Measurements from ENCODE around the gene PLSCR1. TPM values are rescaled to one million over a fixed set of nuclear protein-coding genes. Genes with fewer than 3 reads are reported as not detected.

Gene PLSCR1
- total RNA-seq, 2 donors from 2014 or later = 35.0 to 90.1 TPM

DNA sequence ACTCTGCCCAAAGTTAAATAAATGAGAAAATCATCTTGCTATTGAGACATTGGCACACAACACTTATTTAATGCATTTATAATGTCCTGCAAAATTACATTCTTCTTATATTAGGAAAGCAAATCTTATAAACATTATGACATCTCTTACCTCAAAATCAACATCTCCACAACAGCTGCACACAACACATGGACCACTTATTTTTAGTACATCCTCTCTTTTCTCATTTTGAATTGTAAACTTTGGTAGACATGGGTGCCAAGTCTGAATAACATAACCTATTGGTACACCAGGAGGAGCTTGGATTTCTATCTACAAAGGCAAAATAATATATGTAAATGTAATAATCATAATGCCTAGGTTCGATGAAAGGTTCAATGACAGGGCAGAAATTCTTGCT lies 23.0 kb downstream of the PLSCR1 start:
- WGBS = 95% methylated on average over 1 of the region's 1 CpG
- no peak overlapping the region for H3K4me3 ChIP-seq
- TF ChIP-seq POLR2A (IDR thresholded peaks at IDR 0.05) (no peak), POLR2AphosphoS5 (IDR thresholded peaks at IDR 0.05) (no peak)
- TF ChIP-seq, protein P1, sequence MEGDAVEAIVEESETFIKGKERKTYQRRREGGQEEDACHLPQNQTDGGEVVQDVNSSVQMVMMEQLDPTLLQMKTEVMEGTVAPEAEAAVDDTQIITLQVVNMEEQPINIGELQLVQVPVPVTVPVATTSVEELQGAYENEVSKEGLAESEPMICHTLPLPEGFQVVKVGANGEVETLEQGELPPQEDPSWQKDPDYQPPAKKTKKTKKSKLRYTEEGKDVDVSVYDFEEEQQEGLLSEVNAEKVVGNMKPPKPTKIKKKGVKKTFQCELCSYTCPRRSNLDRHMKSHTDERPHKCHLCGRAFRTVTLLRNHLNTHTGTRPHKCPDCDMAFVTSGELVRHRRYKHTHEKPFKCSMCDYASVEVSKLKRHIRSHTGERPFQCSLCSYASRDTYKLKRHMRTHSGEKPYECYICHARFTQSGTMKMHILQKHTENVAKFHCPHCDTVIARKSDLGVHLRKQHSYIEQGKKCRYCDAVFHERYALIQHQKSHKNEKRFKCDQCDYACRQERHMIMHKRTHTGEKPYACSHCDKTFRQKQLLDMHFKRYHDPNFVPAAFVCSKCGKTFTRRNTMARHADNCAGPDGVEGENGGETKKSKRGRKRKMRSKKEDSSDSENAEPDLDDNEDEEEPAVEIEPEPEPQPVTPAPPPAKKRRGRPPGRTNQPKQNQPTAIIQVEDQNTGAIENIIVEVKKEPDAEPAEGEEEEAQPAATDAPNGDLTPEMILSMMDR (IDR thresholded peaks at IDR 0.05) = no peak
- H3K27me3 ChIP-seq (replicated peaks; ENCODE audit: insufficient read depth) = no peaks in the 10 kb centered on the region
- no peak for DNase-seq (ENCODE audit: low spot score)
- H3K36me3 ChIP-seq = no peaks in the 10 kb centered on the region
- no peaks in the 10 kb centered on the region for H3K9me3 ChIP-seq
- H3K27ac ChIP-seq = no peak overlapping the region
- no peaks in the 10 kb centered on the region for H3K4me1 ChIP-seq (replicated peaks)
- intact Hi-C loops (cut with DNase I) = no loop called here

DNA sequence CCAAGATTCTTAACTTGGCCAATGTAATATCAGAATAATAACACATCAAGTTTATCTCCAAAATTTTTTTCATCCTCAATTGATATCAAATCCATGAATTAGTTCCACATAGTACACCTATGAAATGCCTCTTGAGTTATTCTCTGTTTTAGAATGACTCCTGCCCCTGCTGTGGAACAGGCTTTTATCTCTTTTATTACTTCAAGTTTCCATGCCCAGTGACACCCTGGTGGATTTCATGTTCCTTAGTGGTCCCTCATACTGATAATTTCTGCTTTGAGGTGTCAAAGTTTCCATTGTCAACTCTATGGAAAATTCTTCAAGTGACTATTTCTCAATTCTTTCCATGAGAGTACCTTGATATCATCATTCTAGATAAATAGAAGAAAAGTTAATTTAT lies 24.6 kb downstream of the PLSCR1 start:
- Histone ChIP-seq H3K27me3 (replicated peaks; ENCODE audit: insufficient read depth) (no peaks in the 10 kb centered on the region), H3K27ac (no peak overlapping the region), H3K4me3 (no peak overlapping the region), H3K36me3 (no peaks in the 10 kb centered on the region), H3K9me3 (no peaks in the 10 kb centered on the region), H3K4me1 (replicated peaks) (no peaks in the 10 kb centered on the region)
- intact Hi-C loops (cut with DNase I) = no loop called here
- no peak for DNase-seq (ENCODE audit: low spot score)
- TF ChIP-seq POLR2A (IDR thresholded peaks at IDR 0.05) (no peak), POLR2AphosphoS5 (IDR thresholded peaks at IDR 0.05) (no peak)
- TF ChIP-seq, protein P1 (IDR thresholded peaks at IDR 0.05) = no peak

DNA sequence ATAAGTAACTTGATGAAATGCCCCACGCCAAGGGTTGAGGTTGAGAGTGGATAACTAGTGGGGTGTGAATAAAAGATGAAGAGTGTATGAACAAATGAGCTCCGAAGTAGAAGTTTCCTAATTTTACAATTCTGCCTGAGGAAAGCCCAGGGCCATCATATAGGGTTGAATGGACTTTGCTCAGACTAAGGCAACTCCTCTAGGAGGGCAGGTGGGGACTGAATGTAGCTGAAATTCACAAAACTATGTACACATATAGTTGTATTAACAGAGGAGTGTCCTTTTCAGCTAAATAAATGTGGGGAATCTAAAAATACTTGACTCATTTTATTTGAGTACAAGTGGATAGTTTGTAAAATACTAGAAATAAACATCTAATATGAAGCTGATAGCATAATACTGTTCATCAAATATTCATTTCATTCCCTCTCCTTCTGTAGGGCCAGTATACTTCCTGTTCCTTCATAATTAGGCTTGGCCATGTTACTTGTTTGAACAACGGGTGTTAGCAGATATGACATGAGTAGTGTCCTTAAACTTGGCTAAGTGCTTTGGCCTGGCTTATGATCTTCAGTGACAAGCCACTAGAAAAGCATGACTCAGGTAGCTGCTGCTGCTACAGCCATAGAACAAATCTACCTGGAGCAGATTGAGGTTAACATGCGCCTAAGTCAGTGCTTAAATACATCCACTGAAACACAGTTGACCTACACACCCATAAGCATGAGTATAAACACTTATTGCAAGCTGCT lies 26.5 kb downstream of the PLSCR1 start:
- H3K4me1 ChIP-seq (replicated peaks) = no peaks in the 10 kb centered on the region
- intact Hi-C loops (cut with DNase I) = no loop called here
- no peaks in the 10 kb centered on the region for H3K27me3 ChIP-seq (replicated peaks; ENCODE audit: insufficient read depth)
- H3K4me3 ChIP-seq = no peak overlapping the region
- no peaks in the 10 kb centered on the region for H3K36me3 ChIP-seq
- no peak for DNase-seq (ENCODE audit: low spot score)
- no peaks in the 10 kb centered on the region for H3K9me3 ChIP-seq
- WGBS = 70% methylated on average over 4 of the region's 4 CpGs
- no peak overlapping the region for H3K27ac ChIP-seq
- TF ChIP-seq POLR2A (IDR thresholded peaks at IDR 0.05) (no peak), POLR2AphosphoS5 (IDR thresholded peaks at IDR 0.05) (no peak)
- TF ChIP-seq, protein P1 (IDR thresholded peaks at IDR 0.05) = no peak

DNA sequence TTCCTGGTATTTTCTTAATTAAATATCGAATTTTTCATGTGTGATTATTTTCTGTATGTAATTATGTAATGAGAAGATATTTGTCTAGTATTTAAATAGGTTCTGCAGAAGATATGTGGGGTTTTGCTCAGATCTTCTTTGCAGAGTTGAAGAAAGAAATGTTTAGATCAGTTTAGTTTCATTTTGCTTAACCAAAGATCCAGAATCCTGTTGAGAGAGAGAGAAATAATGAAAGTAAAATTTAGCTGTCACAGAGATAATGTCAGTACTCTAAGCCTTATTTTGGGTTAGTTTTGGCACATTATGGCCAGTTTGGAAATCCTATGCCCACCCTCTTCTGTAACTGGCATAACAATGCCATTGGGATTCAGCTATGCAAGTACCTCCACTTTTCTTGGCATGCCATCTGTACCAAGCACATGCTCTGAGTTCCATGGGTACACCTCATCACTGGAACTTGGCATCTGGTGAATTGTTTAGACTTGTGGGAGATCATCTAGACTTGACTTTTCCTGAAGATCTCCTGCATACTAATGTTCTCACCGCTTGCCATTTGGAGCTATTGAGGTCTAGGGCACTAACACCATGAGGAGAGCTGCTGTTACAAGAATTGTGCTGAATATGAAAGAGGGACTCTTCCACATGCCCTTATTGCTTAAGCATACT lies 30.9 kb downstream of the PLSCR1 start:
- Histone ChIP-seq H3K36me3 (no peaks in the 10 kb centered on the region), H3K4me3 (no peak overlapping the region), H3K4me1 (replicated peaks) (no peaks in the 10 kb centered on the region), H3K9me3 (no peaks in the 10 kb centered on the region), H3K27me3 (replicated peaks; ENCODE audit: insufficient read depth) (no peaks in the 10 kb centered on the region), H3K27ac (no peak overlapping the region)
- DNase-seq (ENCODE audit: low spot score) = no peak
- intact Hi-C loops (cut with DNase I) = no loop called here
- 92% methylated on average over 2 of the region's 2 CpGs for WGBS
- TF ChIP-seq POLR2A (IDR thresholded peaks at IDR 0.05) (no peak), POLR2AphosphoS5 (IDR thresholded peaks at IDR 0.05) (no peak)
- TF ChIP-seq, protein P1 (IDR thresholded peaks at IDR 0.05) = no peak

All from prostate gland (tissue), 2 donors.